Measurements from ENCODE around the gene MYO3A.

Gene MYO3A

GRCh38 chr10:26216585-26217395 lies 282.8 kb downstream of the MYO3A start, which contains the start of gene GAD2:
Gene GAD2 (plus strand): TSS chr10:26216774. CDS start chr10:26216810, 36 bp downstream.
- TF ChIP-seq CTCF (IDR thresholded peaks at IDR 0.05; ENCODE audit: borderline replicate concordance, insufficient read depth, low read depth, low read length): no peak
- H3K4me3 ChIP-seq (ENCODE audit: low read depth, low read length): no peak within 1 kb of the TSS

DNA sequence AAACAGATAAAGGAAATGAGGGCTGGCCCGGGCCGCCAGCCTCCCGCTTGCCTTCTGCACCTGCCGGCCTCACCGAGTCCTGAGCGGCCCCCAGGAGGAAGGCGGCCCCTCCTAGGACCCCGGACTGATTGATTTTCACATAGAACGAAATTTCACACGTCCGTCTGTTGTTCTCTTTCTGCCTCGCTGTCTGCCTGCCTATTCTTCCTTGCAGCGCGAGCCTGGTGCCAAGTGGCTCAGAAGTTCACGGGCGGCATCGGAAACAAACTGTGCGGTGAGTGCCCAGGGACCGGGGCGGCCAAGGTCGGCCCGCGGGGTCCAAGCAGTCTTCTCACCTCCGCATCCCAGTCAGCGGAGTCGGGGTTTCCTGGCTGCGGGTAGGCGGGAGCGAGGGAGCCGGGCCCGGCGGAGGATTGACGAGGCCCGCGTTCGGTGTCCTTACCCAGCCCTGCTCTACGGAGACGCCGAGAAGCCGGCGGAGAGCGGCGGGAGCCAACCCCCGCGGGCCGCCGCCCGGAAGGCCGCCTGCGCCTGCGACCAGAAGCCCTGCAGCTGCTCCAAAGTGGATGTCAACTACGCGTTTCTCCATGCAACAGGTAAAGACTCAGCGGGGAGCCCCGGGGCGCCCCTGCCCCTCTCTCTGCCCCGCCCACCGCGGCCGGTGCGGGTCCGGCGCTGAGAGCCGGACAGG lies 283.5 kb downstream of the MYO3A start:
- no peak for TF ChIP-seq CTCF (IDR thresholded peaks at IDR 0.05; ENCODE audit: borderline replicate concordance, insufficient read depth, low read depth, low read length)
- H3K4me3 ChIP-seq (ENCODE audit: low read depth, low read length): no peak overlapping the region

DNA sequence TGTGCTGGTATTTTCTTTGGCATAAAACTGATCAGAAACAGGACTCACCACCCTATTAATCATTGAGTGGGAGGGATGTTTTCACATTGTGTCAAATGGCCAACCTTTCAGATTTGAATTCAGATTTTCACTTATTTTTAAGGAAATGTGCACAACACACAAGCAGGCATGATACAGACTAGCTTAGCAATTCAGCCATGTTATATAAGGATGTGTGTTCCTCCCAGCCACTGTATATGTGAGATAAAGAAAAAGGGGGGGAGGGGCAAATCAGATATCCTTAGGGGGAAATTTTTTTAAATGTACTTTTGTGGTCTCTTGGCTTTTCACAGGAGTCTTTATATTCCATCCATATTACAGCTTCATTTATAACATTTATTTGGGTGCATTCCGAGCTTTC lies 285.6 kb downstream of the MYO3A start:
- TF ChIP-seq CTCF (IDR thresholded peaks at IDR 0.05; ENCODE audit: borderline replicate concordance, insufficient read depth, low read depth, low read length): no peak
- H3K4me3 ChIP-seq (ENCODE audit: low read depth, low read length): no peak overlapping the region

GRCh38 chr10:26220901-26221300 lies 286.9 kb downstream of the MYO3A start:
- TF ChIP-seq CTCF (IDR thresholded peaks at IDR 0.05; ENCODE audit: borderline replicate concordance, insufficient read depth, low read depth, low read length): no peak
- H3K4me3 ChIP-seq (ENCODE audit: low read depth, low read length): no peak overlapping the region

GRCh38 chr10:26221541-26221940 lies 287.5 kb downstream of the MYO3A start:
- no peak overlapping the region for H3K4me3 ChIP-seq (ENCODE audit: low read depth, low read length)
- no peak for TF ChIP-seq CTCF (IDR thresholded peaks at IDR 0.05; ENCODE audit: borderline replicate concordance, insufficient read depth, low read depth, low read length)

DNA sequence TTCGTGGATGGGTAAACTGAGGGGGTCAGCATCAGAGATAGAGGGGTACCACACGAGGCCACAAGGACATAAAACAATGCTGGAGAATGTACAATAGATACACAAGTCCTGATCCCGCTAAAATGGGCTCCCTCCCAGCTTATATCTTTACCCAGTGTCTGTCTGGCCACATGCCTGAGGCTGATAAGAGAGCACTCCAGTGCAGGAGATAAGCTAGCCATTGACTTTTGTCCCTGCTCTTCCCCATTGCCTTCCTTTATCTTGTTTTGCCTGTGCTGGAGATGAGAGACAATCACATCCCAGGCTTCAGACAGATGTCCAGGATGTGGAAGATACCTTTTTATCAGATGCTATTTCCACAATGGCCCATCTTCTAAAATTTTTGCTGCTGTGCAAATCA lies 288.5 kb downstream of the MYO3A start:
- no peak overlapping the region for H3K4me3 ChIP-seq (ENCODE audit: low read depth, low read length)
- no peak for TF ChIP-seq CTCF (IDR thresholded peaks at IDR 0.05; ENCODE audit: borderline replicate concordance, insufficient read depth, low read depth, low read length)

DNA sequence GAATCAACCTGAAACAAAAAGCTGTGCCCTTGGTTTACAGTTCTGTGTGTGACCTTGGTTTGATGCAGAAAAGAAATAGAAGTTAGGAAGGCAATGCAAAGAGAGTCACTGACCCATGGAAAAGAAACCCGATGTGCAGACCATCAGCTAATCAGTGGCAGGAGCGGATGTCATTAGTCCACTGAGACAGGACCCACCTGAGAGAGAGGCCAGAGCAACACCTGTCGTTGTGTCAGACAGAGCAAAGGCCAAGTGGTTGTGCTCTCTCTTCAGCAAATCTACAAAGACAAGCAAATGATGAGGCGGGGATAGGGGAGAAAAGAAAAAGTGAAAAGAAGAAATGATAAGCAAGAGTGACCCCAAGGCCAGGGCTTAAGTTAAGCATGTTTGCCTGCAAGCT lies 291.3 kb downstream of the MYO3A start:
- no peak for TF ChIP-seq CTCF (IDR thresholded peaks at IDR 0.05; ENCODE audit: borderline replicate concordance, insufficient read depth, low read depth, low read length)
- no peak overlapping the region for H3K4me3 ChIP-seq (ENCODE audit: low read depth, low read length)
